LNCaP clone FGC (cell line): ENCODE measurements around the gene GPBP1.
A peak's percentile ranks its signal among the peaks of the same experiment; 100 is the strongest.

Experiments used
- DNase-seq: peaks from one replicate; pipeline ENCODE4 v3.0.0-alpha.2; 2011; ENCODE audit warnings: low read depth
- H3K4me3 ChIP-seq: 2 replicates; pipeline ENCODE4 v1.5.1; 2011; ENCODE audit warnings: mild to moderate bottlenecking, low read depth, low read length, control low read depth
- TF ChIP-seq, protein P1 (sequence below): IDR thresholded peaks from 2 replicates; pipeline ENCODE4 v1.5.1; 2012; ENCODE audit warnings: mild to moderate bottlenecking; ENCODE audit not compliant: control insufficient read depth, insufficient read depth; ENCODE audit errors: extremely low read depth

The GPBP1 gene, protein sequence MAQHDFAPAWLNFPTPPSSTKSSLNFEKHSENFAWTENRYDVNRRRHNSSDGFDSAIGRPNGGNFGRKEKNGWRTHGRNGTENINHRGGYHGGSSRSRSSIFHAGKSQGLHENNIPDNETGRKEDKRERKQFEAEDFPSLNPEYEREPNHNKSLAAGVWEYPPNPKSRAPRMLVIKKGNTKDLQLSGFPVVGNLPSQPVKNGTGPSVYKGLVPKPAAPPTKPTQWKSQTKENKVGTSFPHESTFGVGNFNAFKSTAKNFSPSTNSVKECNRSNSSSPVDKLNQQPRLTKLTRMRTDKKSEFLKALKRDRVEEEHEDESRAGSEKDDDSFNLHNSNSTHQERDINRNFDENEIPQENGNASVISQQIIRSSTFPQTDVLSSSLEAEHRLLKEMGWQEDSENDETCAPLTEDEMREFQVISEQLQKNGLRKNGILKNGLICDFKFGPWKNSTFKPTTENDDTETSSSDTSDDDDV

DNA sequence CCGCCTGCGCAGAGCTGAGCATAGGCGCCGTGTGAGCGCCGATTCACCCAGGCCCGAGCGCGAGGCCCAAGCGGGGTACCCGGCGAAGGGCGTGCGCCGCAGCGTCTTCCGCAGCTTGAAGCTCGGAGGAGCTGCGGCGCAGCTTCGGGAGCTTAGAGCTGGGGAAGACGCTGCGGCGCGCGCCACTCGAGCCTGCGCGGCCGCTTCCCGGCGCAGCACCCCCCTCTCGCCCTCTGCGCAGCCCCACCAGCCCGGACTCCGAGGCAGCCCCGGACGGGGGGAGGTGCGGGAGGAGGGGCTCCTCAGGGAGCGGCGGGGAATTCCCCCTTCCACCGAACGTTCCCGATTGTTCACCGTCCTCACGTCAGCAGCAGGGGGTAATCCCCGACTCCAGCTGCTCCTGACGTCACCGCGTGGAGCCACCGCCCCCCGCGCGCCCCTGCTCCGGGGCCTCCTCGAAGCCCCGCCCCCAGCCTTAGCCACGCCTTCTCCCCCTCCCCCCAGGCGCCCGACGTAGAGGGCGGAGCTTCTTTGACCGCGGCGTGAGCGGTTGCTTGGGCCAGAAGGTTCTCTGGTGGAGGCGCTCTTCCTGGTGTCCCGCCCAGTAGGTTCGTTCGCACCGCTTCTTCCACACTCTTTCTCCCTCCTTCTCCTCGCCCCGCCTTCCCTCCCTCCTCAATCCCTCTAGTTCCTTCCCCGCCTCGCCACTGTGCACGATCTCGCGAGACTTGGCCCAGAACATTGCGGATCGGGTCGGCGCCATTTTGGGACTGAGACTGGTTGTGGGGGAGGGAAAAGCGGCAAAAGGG is at the start of gene GPBP1:
GPBP1 (plus strand) TSS at position 741 of the 809 bp plus-strand sequence. CDS start 40,072 bp downstream, outside the sequence.
- peak; percentile 98 for DNase-seq
- peak within 1 kb of the TSS; percentile 90 for H3K4me3 ChIP-seq
- TF ChIP-seq, protein P1, sequence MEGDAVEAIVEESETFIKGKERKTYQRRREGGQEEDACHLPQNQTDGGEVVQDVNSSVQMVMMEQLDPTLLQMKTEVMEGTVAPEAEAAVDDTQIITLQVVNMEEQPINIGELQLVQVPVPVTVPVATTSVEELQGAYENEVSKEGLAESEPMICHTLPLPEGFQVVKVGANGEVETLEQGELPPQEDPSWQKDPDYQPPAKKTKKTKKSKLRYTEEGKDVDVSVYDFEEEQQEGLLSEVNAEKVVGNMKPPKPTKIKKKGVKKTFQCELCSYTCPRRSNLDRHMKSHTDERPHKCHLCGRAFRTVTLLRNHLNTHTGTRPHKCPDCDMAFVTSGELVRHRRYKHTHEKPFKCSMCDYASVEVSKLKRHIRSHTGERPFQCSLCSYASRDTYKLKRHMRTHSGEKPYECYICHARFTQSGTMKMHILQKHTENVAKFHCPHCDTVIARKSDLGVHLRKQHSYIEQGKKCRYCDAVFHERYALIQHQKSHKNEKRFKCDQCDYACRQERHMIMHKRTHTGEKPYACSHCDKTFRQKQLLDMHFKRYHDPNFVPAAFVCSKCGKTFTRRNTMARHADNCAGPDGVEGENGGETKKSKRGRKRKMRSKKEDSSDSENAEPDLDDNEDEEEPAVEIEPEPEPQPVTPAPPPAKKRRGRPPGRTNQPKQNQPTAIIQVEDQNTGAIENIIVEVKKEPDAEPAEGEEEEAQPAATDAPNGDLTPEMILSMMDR: 0 out of 2 replicates have a peak, but pooled peaks have one; percentile 2

DNA sequence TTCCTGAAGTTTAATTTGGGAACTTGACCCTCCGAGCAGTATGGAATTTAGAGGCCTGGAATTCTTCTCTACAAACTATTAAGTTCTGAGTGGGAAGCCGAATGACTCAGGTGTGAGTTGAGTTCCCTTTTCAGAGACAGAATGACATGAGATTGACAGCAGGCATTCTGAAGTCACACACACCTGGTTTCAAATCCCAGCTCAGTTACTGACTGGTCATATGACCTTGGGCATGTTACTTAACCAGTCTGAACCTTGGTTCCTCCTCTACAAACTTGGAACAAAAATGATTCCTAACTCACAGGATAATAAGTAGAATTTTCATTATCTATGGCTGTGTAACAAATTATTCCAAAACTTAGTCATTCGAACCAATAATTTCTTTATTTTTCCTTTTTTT is 45.5 kb upstream of the GPBP1 start:
- DNase-seq: no peak
- TF ChIP-seq, protein P1: no peak
- no peak overlapping the region for H3K4me3 ChIP-seq

DNA sequence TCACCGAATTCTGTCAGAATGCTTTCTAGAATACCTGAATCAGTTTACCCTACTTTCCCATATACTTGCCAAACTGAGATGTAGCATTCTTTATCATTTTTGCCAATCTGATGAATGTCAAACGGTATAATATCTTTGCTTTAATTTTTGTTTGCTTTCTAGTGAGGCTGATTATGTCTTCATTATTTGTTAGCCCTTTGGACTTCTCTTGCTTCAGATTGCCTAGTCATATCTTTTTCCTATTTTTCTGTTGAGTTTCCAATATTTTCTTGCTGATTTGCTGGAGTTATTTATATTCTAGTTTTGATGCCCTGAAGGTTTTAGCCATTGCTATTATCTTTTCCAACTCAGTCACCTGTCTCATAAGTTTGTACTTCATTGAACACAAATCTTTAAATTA is 40.3 kb upstream of the GPBP1 start:
- no peak for DNase-seq
- TF ChIP-seq, protein P1: no peak
- H3K4me3 ChIP-seq: no peak overlapping the region

DNA sequence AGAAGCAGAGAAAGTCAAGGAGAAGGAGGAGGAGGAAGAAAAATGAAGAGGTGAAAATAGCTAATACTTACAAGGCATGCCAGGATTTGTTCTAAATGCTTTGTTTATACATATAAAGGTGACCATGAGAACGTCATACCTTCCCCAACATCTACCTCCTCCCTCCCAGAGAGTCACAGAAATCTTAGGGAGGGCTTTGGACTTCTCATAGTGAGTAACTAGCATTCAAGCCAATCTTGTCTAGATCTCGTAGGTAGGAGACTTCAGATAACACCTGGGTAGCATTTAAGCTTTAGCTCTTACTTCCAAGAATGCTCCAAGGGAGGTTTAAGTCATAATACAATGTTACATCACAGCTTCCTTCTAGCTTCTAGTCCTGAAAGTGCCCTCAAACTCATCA is 36.5 kb upstream of the GPBP1 start:
- no peak overlapping the region for H3K4me3 ChIP-seq
- TF ChIP-seq, protein P1: no peak
- DNase-seq: no peak

DNA sequence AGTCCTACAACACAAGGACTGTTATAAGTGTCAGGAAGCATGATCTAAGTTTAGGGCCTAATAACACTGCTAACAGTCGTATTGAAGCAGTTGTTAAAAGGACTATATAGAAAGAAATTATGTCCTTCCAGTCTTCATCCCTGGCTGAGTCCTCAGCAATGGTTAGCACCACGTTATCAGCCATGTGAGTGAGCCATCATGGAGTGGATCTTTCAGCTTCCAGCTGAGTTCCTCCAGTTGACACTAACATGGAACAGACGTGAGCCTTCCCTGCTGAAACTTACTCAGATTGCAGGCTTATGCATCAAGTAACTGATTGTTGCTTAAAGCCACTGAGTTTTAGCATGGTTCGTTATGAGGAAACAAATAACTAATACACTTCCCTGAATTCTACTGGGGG is 21.5 kb upstream of the GPBP1 start:
- DNase-seq: no peak
- TF ChIP-seq, protein P1: no peak
- H3K4me3 ChIP-seq: no peak overlapping the region

DNA sequence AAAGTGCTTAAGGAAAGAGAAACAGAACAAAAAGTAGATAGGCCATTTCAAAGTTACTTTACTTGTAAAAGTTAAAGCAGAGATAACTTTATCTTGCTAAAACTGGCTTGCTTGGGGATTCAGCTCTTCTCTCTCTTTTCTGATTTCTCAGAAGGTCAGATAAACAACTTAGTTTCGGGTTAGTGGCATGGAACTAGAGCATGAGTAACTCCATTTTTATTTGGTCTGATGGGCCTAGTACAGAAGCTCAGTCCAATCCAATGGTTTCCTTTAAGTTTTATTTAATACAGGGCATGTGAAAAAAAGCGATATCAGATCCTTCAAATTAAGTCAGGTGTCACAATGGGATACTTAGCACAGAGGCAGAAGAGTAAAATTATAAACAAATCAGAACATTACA is 18.8 kb upstream of the GPBP1 start:
- DNase-seq: no peak
- no peak overlapping the region for H3K4me3 ChIP-seq
- TF ChIP-seq, protein P1: no peak
